HG02759 (cell line): ENCODE data around the gene SLC6A8.

ENCODE experiments used
- ATAC-seq: cut with Tn5 transposase; IDR thresholded peaks from one replicate; pipeline ENCODE4 v1.9.1; 2021; ENCODE audit warnings: mild to moderate bottlenecking, moderate library complexity; ENCODE audit not compliant: unreplicated experiment

SLC6A8 gene

DNA sequence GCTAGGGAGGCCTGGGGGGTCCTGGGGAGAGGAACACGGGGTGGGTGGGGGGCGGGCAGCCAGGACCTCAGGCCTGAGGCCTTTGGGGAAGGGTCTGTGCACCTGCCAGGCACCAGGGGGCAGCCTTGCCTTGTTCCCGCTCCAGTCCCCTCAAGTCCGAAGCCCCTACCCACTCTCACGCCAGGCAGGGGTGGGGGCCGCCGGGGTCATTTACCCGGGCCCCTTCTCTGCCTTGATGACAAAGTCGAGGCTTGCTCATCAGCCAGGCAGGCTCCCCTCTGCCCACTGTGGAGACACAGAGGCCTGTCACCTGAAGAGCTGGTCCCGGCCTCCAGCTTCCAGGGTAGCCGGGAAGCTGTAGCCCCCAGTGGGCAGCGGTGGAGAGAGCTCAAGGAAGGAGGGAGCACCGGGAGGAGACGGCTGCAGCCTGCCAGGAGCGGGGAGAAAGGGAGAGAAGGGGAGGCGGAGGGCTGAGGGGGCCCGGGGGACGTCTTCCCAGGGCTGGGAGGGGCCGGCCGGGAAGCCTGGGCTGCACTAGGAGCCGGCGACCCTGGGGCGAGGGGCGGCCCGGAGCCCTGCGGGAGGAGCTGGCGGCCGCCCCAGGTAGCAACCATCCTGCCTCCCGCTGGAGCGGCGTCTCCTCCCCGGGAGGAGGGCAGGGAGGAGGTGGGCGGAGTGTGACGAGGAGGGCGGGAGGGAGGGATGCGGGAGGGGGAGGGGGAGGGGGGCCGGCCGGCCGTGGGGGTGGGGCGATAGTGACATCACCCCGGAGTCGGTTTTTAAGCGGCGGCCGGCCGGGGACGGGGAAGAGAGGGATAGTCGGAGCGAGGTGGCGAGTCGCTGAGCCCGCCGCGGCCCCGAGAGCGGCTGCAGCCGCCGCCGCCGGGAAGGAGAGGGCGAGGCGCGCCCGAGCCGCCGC, at the start of gene SLC6A8:
Gene SLC6A8, plus strand, starts transcription at position 806 of the 919 bp plus-strand sequence. CDS start 649 bp downstream, outside the sequence.
- ATAC-seq = no peak

DNA sequence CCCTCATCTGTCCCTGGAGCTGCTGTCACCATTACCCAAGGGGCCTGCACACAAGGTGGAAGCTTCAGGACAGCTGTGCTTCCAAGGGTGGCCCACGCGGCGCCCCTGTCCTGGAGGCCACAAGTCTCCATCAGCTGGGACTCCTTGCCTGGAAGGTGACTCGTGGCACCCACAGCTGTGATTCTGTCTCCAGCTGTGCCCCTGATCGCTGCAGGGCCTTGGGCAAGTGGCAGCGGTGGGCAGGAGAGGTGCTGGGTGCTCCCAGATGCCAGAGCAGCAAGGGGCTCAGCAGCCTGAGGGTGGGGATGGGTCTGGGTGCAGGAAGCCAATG, 49.7 kb upstream of the SLC6A8 start:
- ATAC-seq = no peak

DNA sequence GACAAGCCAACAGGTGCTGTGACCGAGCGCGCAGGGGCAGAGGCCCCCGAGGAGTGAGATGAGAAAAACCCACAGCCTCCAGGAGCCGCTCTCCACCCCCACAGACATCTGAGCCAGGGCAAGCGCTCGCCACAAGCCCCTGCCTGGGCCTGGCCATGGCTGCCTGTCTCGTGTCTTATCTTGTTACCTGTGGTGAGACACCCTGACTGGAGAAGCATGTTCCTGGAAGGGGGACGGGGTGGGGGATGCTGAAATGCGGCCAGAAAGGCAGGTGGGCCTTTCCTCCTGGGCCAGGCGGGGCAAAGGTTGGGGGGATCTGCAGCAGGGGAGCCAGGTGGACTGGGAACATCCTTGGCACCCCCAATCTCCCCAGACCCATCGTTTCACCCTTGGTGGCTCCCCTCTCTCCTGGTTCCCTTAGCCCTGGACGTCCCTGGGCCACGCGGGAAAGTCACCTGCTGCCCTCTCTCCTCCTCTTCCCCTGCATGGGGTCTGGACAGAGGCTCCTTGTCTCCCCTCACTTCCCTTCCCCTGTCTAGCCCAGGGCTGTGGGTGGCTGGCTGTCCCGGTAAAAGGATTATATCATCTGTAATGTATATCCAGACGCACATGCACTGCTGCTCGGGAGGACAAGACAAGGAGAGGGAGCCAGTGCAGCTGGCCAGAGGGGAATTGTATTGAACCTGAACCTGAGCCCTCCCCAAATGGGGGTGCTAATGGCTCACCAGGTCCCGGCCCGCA, 49.1 kb upstream of the SLC6A8 start:
- no peak for ATAC-seq

DNA sequence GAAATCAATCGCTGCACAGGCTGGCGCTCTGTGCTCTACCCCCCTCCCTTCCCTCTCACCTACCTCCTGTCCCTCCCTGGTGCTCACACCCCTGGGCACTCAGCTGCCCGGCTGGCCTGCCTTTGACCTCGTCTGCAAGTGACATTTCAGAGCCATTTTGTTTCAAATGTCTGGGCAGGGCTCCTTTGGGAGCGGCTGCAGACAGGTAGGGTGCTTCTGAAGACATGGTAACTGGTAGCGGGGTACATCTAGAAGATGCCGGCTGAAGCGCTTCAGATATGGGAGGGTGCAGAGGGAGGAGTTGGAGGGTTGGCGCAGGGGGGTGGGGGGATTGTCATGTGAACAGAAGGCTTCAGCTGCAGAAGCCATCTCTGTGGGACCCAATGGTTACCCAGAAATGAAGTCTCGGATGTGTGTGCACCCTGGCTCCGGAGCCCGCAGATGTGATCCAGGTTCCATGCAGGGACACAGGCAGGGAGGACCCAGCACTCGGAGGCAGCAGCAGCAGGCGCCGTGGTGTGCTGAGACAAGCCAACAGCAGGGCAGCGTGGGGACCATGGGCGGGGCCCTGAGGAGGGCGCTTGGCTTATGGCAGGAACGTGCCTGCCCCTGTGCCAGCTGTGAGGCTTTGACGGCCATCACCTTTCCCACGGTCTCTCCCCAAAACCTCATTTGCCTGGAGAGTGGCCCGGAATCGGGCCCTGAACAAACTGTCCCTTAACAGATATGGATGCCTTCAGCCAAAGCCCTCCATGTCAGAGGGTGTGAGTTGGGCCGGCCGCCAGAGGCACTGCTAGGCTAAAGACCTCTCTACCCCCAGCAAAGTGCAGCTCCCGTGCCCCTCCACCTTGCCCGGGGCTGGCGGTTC, 48.3 kb upstream of the SLC6A8 start:
- no peak for ATAC-seq

DNA sequence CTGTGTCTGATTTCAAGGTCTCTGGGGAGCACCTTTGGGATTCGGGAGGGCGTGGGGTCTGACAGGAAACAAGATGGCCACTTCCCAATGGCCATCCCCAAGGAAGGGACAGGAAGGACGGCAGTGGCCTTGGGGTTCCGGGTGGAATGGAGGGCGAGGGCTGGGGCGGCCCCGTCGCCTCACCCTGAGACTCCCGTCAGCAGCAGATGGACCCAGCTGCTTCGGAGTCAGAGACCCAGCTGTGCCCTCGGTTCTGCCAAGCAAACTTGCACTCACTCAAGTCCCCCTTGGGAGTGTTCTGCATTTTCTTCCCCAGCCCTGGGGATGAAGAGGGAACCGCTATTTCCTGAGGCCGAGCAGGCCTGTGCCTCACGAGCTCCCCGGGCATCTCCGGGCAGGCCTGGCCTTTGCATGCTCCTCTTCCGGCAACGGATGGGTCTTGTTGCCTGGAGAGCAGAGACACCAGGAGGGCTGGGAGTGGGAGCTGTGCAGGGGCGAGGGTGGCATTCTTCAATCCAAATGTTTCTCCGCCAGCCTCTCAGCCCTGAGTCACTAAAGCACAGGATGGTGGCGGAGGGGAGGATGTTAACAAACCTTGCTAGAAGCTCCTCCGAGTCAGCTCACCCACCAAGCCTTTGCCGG, 47.6 kb upstream of the SLC6A8 start:
- no peak for ATAC-seq

DNA sequence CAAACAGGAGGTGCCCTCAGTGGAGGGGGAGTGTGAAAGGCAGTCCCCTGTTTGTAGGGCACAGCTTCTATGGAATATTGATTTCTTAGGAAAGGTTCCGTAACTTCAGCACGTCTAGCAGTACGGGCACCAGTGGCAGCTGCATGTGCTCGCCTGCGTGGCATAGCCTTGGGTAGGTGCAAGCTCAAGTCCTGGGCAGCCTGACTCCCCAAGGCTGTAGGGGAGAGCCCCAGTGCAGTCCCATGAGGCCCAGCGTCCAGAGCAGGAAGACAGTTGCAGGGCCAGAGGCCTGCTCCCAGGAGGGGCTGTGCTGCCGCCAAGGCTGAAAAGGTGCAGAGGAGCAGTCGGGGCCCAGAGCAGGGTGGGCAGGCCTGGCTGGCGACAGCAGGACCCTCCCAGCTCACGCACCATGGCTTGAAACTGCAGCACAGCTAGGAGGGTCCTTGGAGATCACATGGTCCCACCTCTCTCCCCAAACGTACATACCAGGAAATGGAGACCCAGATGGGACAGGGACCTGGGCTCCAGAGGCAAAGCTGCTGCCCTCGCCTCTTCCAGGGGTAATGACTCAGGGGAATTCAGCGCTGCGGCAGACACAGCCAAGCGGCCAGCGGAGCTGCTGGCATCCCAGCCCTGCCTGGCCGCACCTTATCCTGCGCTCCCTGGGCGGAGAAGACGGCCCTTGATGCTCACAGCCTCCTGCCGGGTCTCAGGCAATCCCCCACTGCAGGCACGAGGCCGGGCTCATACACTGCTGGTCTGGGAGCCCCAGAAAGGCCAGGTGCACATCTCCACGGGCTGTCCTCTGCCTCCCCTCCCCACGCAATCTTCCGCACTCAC, 46.8 kb upstream of the SLC6A8 start:
- ATAC-seq = no peak

GRCh38 chrX:153641627-153642026, 46.1 kb upstream of the SLC6A8 start:
- no peak for ATAC-seq

GRCh38 chrX:153642051-153642654, 45.6 kb upstream of the SLC6A8 start:
- ATAC-seq = no peak

DNA sequence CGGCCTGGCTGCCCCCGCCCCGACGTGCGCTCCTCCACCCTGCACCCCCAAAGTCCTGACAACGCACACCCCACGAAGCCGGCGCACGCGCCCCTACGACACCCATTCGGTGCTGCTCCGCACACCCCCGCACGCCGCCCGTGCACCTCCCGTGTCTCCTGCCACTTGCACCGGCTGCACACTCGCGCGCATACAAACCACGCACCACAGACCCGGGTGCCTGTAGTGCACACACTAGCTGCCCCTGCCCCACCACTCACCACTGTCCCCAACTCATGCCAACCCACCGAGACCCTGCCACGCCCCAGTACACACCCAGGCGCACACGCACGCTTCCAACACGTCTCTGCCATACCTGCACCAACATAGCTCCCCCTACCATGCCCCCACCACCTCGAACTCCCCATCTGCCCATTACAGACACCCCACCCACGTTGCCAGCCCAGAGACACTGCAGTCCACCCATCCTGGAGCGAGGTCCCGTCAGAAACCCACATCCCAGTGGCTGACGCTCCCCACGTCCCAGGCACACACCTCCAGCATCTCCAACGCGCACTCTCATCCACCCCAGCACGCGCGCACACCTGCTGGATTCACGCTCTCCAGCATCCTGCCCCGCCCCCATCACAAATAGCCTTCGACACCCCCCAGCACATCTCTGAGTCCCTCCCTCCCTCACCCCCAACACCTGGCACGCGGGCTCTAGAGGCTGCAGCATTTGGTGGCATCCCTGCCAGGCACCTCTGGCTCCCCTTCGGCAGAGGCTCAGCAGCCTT, 44.9 kb upstream of the SLC6A8 start:
- ATAC-seq = no peak

DNA sequence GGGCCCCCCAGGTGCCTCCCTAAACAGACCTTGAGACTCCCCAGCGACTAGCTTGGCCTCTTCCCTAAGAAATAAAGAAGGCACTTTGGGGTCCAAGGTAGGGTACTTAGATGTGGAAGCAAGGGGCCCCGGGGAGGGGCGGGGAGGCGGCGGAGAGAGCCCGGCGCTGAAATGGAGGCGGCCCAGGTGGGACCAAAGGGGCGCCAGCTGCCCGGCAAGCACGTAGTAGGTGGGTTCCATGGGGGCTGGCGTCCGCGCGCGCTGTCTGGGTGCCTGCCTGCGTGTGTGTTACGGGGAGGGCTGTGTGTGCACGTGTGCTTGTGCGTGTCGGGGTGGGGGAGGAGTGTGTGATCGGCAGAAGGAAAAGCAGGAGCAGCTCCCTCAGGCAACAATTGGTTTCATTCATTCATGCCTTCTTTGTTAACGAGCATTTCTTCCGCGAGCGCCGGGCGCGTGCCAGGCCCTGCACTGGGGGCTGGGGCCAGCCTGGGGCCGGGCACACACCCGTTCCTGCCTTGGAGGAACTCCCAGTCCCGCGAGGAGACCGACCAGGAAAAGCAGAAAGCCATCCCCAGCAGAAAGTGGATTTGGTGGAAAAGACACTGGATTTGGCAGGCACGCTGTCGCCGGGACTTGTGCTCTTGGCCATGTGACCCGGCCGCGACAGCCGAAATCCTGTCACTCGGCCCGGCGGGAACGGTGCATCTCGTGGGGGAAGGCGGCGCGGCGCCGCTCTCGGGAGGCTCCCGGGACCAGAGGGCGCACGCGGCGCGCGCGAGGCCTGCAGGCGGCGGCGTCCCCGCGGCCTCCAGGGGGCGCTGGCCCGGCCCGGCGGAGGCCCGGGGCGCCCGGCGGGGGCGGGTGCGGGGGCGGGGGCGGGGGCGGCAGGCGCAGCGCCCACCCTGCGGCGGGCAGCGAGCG, 44.0 kb upstream of the SLC6A8 start:
- ATAC-seq = no peak

GRCh38 chrX:153644356-153645125, 43.2 kb upstream of the SLC6A8 start:
- ATAC-seq = no peak

- ATAC-seq = no peak
Observed at GRCh38 chrX:153645151-153645550, 42.6 kb upstream of the SLC6A8 start.

DNA sequence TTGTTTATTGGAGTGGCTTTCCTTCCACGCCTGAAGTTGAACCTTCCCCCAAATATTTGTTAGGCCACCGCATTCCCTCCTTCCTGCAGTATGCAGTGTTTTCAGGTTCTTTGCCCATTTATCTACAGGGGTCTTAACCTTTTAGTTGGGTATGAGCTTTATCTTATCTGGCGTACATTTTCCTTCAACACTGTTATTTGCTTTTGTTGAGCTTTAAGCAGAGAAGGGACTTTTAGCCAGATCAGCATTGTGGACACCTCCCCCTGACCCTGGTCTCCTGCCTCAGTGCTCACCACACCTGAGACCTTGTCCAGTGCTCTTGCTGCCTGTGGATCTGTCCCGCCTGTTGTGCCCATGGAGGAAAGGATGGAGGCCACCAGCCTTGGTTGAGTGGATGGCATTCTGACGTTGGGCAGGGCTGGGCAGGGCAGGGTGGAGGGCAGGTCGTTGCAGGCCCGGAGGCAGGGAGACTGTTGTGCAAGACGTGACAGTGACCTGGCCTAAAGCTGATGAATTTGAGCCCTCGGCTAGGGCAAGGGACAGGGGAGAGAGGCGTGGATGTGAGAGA, 41.7 kb upstream of the SLC6A8 start:
- ATAC-seq = no peak

GRCh38 chrX:153646620-153647373, 40.9 kb upstream of the SLC6A8 start, which contains the start of gene DUSP9:
Gene DUSP9, plus strand, starts transcription at chrX:153647203. Its CDS starts 751 bp downstream, at chrX:153647954.
- ATAC-seq = no peak

DNA sequence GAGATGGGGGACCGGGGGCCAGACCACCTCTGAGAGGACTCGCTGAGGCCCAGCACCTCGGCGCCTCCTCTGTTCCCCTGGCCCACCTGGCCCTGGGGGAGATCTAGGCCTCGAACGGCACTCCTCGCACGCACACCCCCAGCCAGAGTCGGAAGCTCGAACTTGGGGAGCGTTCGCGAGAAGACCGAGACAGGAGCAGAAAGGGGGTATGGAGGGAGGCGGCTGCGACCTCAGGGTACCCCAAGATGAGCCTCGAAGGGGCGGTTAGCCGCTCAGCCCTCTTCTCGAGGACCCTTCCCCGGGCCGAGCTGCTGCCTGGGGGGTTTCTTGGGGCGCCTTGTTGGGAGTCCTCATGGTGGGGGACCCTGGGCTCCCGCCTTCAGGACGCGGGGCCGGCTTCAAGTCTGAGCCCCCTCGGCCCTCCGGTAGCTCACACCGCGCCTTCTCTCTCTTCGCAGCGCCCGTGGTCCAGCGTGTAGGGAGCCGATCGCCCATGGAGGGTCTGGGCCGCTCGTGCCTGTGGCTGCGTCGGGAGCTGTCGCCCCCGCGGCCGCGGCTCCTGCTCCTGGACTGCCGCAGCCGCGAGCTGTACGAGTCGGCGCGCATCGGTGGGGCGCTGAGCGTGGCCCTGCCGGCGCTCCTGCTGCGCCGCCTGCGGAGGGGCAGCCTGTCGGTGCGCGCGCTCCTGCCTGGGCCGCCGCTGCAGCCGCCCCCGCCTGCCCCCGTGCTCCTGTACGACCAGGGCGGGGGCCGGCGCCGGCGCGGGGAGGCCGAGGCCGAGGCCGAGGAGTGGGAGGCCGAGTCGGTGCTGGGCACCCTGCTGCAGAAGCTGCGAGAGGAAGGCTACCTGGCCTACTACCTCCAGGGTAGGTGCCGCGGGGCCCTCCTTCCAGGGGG, 40.0 kb upstream of the SLC6A8 start:
- ATAC-seq = no peak
